SW480 (cell line): ENCODE data around the gene ITPR2.
"Not testable (repeated sequence)": the region's sequence is repeated elsewhere in the genome, so short reads cannot be mapped to it uniquely, and the experiment has no call there.

Experiments
- DNase-seq: peaks from one replicate; pipeline ENCODE4 v3.0.0-alpha.2; 2016; ENCODE audit warnings: low spot score

Gene ITPR2

GRCh38 chr12:26700430-26700829, 132.6 kb downstream of the ITPR2 start:
- no peak for DNase-seq

GRCh38 chr12:26699237-26699636, 133.8 kb downstream of the ITPR2 start:
- no peak for DNase-seq

- DNase-seq, result no peak
Measured at GRCh38 chr12:26698186-26698585, 134.8 kb downstream of the ITPR2 start.

GRCh38 chr12:26697217-26697616, 135.8 kb downstream of the ITPR2 start:
- DNase-seq, result no peak

GRCh38 chr12:26696613-26697092, 136.3 kb downstream of the ITPR2 start:
- DNase-seq, result no peak

GRCh38 chr12:26696048-26696612, 136.9 kb downstream of the ITPR2 start:
- no peak for DNase-seq

GRCh38 chr12:26694402-26694801, 138.6 kb downstream of the ITPR2 start:
- DNase-seq, result no peak

GRCh38 chr12:26692407-26692806, 140.6 kb downstream of the ITPR2 start:
- DNase-seq, result no peak

GRCh38 chr12:26691234-26691970, 141.6 kb downstream of the ITPR2 start:
- DNase-seq, result peak; percentile 94

GRCh38 chr12:26690601-26691000, 142.4 kb downstream of the ITPR2 start:
- no peak for DNase-seq

- no peak for DNase-seq
Measured at GRCh38 chr12:26689281-26689841, 143.6 kb downstream of the ITPR2 start.

- DNase-seq, result no peak
Measured at GRCh38 chr12:26688344-26688904, 144.6 kb downstream of the ITPR2 start.

- no peak for DNase-seq
Measured at GRCh38 chr12:26686408-26686807, 146.6 kb downstream of the ITPR2 start.

GRCh38 chr12:26684101-26684500, 148.9 kb downstream of the ITPR2 start:
- no peak for DNase-seq

GRCh38 chr12:26683443-26683842, 149.6 kb downstream of the ITPR2 start:
- DNase-seq, result no peak

- no peak for DNase-seq
Measured at GRCh38 chr12:26680727-26681455, 152.1 kb downstream of the ITPR2 start.

- no peak for DNase-seq
Measured at GRCh38 chr12:26678697-26679660, 154.0 kb downstream of the ITPR2 start.

GRCh38 chr12:26671487-26671886, 161.5 kb downstream of the ITPR2 start:
- DNase-seq, result not testable (repeated sequence)

- DNase-seq, result no peak
Measured at GRCh38 chr12:26668847-26669246, 164.1 kb downstream of the ITPR2 start.

- no peak for DNase-seq
Measured at GRCh38 chr12:26668230-26668629, 164.8 kb downstream of the ITPR2 start.

- DNase-seq, result no peak
Measured at GRCh38 chr12:26666286-26666685, 166.7 kb downstream of the ITPR2 start.
